ENCODE measurements around the gene BPGM. TPM values are rescaled to one million over a fixed set of nuclear protein-coding genes. Genes with fewer than 3 reads are reported as not detected.

BPGM gene
- total RNA-seq, 1 donor from 2014 or later, result 11.6 TPM

DNA sequence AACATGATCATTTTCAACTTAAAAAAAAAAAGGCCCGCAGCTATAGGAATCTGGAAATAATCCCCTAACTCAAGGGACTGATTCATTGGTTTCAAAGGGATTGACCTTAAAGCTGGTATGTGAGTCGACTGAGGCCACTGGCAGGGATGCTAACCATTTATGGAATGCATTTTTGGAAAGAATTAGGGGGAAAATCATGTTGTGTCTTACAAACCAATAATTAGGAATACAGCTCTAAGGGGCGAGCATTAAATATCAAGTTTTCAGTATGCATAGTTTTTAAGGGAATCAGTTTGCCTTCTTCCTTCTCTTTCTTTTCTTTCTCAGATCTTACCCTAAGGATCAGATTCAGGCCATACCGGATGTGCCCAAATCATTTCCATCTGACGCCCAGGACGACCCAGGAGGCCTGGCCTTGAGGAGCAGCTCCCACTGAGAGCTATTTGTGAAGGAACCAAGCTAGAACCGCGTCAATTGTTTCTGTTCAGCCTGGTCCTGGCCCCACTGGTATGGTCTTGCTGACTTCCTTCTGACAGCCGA lies 48.7 kb downstream of the BPGM start:
- H3K4me1 Mint-ChIP-seq (ENCODE audit: unreplicated experiment), result peaks cover 81% of the 10 kb centered on the region
- H3K9me3 Mint-ChIP-seq (ENCODE audit: unreplicated experiment), result no peaks in the 10 kb centered on the region
- H3K27ac Mint-ChIP-seq (ENCODE audit: unreplicated experiment), result peak overlapping the region; percentile 97
- no peaks in the 10 kb centered on the region for H3K27me3 Mint-ChIP-seq (ENCODE audit: unreplicated experiment)
- peak overlapping the region; percentile 23 for H3K4me3 Mint-ChIP-seq (ENCODE audit: unreplicated experiment)
- TF ChIP-seq, protein P1, sequence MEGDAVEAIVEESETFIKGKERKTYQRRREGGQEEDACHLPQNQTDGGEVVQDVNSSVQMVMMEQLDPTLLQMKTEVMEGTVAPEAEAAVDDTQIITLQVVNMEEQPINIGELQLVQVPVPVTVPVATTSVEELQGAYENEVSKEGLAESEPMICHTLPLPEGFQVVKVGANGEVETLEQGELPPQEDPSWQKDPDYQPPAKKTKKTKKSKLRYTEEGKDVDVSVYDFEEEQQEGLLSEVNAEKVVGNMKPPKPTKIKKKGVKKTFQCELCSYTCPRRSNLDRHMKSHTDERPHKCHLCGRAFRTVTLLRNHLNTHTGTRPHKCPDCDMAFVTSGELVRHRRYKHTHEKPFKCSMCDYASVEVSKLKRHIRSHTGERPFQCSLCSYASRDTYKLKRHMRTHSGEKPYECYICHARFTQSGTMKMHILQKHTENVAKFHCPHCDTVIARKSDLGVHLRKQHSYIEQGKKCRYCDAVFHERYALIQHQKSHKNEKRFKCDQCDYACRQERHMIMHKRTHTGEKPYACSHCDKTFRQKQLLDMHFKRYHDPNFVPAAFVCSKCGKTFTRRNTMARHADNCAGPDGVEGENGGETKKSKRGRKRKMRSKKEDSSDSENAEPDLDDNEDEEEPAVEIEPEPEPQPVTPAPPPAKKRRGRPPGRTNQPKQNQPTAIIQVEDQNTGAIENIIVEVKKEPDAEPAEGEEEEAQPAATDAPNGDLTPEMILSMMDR (IDR thresholded peaks at IDR 0.05), result no peak
- no peak for DNase-seq (ENCODE audit: extremely low spot score, unreplicated experiment)
- no peaks in the 10 kb centered on the region for H3K36me3 Mint-ChIP-seq (ENCODE audit: unreplicated experiment)

DNA sequence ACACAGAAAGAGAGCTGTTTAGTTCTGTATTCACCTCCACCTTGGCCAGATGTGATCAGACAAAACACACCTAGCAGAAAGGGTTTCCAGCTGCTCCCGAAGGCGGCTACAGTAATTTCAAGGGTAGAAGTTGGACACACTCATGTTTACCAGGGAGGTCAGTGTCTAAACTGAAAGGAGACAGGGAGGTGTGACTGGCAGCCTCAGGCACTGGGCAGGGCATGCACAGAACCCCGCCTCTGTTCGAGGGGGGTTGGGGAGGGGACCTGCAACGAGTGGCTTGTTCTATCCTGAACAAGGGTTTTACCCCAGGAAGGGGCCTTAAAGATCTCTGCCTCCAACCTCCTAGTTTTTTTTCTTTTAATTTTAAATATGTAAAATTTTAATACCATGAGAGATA lies 49.6 kb downstream of the BPGM start:
- TF ChIP-seq, protein P1 (IDR thresholded peaks at IDR 0.05), result no peak
- no peaks in the 10 kb centered on the region for H3K9me3 Mint-ChIP-seq (ENCODE audit: unreplicated experiment)
- no peaks in the 10 kb centered on the region for H3K27me3 Mint-ChIP-seq (ENCODE audit: unreplicated experiment)
- H3K36me3 Mint-ChIP-seq (ENCODE audit: unreplicated experiment), result no peaks in the 10 kb centered on the region
- H3K4me3 Mint-ChIP-seq (ENCODE audit: unreplicated experiment), result peak overlapping the region; percentile 20
- H3K27ac Mint-ChIP-seq (ENCODE audit: unreplicated experiment), result peak overlapping the region; percentile 97
- peaks cover 73% of the 10 kb centered on the region for H3K4me1 Mint-ChIP-seq (ENCODE audit: unreplicated experiment)
- DNase-seq (ENCODE audit: extremely low spot score, unreplicated experiment), result no peak

DNA sequence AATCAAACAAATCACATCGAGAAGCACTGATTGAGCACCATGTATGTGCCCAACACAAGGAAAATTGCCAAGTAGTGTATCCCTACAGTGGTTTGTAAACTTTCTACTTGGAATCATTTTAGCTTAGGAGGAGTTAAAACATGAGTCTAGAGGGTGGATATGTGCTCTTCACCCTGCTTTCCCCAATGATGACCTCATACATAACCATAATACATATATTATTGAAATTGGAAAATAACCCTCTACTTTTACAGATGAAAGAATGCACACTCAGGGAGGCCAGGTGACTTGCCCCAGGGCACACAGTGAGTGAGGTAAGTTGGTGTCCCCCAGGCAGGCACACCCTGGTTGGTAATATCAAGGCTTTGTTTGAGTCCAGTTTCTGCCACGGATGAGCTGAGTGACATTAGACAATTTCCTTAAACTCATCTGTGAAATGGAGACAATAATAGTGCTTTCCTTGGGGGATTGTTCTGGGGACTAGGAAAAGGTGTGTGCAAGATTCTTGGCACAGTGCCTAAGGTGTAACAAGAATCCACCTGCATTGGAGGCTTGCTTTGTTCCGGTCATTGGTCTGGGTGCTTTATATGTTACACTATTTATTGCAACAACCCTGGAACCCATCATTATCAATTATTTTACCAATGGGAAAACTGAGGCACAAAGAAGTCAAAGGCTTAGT lies 50.7 kb downstream of the BPGM start:
- Mint-ChIP-seq H3K27me3 (ENCODE audit: unreplicated experiment) (no peaks in the 10 kb centered on the region), H3K4me1 (ENCODE audit: unreplicated experiment) (peaks cover 72% of the 10 kb centered on the region), H3K27ac (ENCODE audit: unreplicated experiment) (no peak overlapping the region), H3K9me3 (ENCODE audit: unreplicated experiment) (no peaks in the 10 kb centered on the region), H3K4me3 (ENCODE audit: unreplicated experiment) (no peak overlapping the region), H3K36me3 (ENCODE audit: unreplicated experiment) (no peaks in the 10 kb centered on the region)
- DNase-seq (ENCODE audit: extremely low spot score, unreplicated experiment), result no peak
- TF ChIP-seq, protein P1 (IDR thresholded peaks at IDR 0.05), result no peak

DNA sequence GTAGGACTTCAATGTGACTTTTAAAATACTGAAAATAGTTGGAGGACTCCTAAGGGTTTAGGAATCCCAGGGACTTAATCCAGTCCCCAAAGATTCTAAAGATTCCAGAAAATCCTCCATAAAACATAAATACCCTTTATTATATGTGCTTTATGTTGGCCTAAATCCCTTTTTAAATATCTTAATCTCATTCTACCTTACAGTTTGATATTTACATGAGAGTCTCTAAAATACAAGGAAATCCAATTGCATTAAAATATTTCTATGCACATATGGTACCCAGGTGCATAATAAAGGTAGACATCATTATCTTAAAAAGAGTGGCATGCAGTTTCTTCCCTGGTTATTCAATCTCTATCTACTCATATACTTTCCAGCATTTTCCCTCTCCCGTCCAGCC lies 51.8 kb downstream of the BPGM start:
- Mint-ChIP-seq H3K27ac (ENCODE audit: unreplicated experiment) (no peak overlapping the region), H3K4me1 (ENCODE audit: unreplicated experiment) (peaks cover 72% of the 10 kb centered on the region), H3K27me3 (ENCODE audit: unreplicated experiment) (no peaks in the 10 kb centered on the region), H3K4me3 (ENCODE audit: unreplicated experiment) (no peak overlapping the region), H3K9me3 (ENCODE audit: unreplicated experiment) (no peaks in the 10 kb centered on the region), H3K36me3 (ENCODE audit: unreplicated experiment) (no peaks in the 10 kb centered on the region)
- no peak for DNase-seq (ENCODE audit: extremely low spot score, unreplicated experiment)
- TF ChIP-seq, protein P1 (IDR thresholded peaks at IDR 0.05), result no peak

DNA sequence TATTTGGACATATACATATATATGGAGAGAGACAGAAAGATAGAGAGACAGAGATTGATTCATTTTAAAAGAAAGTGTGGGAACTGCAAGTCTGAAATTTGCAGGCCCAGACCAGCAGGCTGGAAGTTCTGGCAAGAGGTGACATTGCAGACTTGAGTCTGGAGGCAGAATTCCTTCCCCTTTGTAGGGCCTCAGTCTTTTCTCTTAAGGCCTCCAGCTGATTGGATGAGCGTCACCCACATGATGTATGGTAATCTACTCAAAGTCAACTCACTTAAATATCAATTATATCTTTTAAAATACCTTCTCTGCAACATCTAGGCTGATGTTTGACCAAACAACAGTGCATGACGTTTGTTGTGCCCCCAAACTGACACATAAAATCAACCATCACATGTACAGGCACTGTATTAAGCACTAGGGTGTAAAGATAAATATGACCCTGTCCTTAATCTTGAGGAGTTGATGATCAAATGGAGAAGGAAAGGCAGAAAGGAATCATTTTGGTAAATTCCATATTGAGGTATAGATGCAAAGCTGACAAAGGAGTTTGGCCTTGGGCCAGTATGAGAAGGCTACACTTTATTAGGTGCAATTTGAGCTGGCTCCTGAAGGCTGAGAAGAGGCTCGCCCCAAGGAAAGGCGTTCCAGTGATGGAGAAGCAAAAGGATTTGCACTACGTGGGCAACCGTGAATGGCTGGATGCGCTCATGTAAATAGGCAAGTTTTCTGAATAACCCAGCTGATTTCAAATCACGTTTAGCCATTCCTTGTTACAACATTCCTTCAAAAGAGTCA lies 52.6 kb downstream of the BPGM start:
- no peaks in the 10 kb centered on the region for H3K9me3 Mint-ChIP-seq (ENCODE audit: unreplicated experiment)

More for the DNA sequence above, 52.6 kb downstream of the BPGM start:
- Mint-ChIP-seq H3K27ac (ENCODE audit: unreplicated experiment) (no peak overlapping the region), H3K36me3 (ENCODE audit: unreplicated experiment) (no peaks in the 10 kb centered on the region), H3K27me3 (ENCODE audit: unreplicated experiment) (no peaks in the 10 kb centered on the region), H3K4me1 (ENCODE audit: unreplicated experiment) (peaks cover 72% of the 10 kb centered on the region), H3K4me3 (ENCODE audit: unreplicated experiment) (no peak overlapping the region)
- TF ChIP-seq, protein P1 (IDR thresholded peaks at IDR 0.05), result no peak
- DNase-seq (ENCODE audit: extremely low spot score, unreplicated experiment), result no peak
